ENCODE measurements around the gene LAMB1.
"Not testable (repeated sequence)": the region's sequence is repeated elsewhere in the genome, so short reads cannot be mapped to it uniquely, and the experiment has no call there.

The LAMB1 gene

GRCh38 chr7:107946451-107946850 lies 56.5 kb downstream of the LAMB1 start:
- DNase-seq (ENCODE audit: low read depth in 3 of 3), result no peak

GRCh38 chr7:107945332-107945731 lies 57.6 kb downstream of the LAMB1 start:
- DNase-seq (ENCODE audit: low read depth in 3 of 3), result no peak

GRCh38 chr7:107944411-107945169 lies 58.4 kb downstream of the LAMB1 start:
- no peak for DNase-seq (ENCODE audit: low read depth in 3 of 3)

DNA sequence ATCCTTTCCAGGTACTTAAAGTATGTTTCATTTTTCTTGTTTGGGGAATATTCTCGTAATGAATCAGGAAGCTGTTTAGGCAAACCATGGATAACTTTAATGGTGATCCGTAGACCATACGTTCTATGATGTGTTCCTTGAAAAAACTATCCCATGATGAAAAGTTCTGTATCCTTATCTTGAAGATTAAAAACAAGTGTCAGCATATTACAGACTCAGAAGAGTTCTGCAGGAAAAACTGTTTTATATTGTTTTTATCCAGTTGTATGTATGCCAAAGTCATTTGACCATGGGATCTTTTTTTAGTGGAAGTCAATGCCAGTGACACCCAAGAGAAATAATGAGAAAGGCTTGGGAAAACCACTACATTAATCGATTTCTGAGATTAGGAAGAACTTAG lies 59.9 kb downstream of the LAMB1 start:
- no peak for DNase-seq (ENCODE audit: low read depth in 3 of 3)

GRCh38 chr7:107940951-107941350 lies 62.0 kb downstream of the LAMB1 start:
- DNase-seq (ENCODE audit: low read depth in 3 of 3), result no peak

- DNase-seq (ENCODE audit: low read depth in 3 of 3), result no peak
Observed at GRCh38 chr7:107939573-107940489, 63.1 kb downstream of the LAMB1 start.

GRCh38 chr7:107938456-107939250 lies 64.3 kb downstream of the LAMB1 start:
- DNase-seq (ENCODE audit: low read depth in 3 of 3), result no peak

GRCh38 chr7:107937531-107937930 lies 65.4 kb downstream of the LAMB1 start:
- DNase-seq (ENCODE audit: low read depth in 3 of 3), result no peak

DNA sequence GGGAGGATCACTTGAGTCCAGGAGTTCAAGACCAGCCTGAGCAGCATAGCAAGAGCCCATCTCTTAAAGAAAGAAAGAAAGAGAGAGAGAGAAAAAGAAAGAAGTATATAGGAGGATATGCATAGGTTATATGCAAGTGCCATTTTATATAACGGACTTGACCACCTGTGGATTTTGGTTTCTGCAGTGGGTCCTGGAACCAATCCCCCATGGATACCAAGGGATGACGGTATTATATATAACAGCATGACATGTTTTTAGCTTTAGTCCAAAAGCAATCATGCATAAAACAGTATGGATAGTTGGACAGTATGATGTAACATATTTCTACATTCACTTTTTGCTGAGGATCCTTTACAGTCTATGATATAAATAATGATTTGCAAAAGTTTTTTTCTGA lies 66.6 kb downstream of the LAMB1 start:
- DNase-seq (ENCODE audit: low read depth in 3 of 3), result no peak

DNA sequence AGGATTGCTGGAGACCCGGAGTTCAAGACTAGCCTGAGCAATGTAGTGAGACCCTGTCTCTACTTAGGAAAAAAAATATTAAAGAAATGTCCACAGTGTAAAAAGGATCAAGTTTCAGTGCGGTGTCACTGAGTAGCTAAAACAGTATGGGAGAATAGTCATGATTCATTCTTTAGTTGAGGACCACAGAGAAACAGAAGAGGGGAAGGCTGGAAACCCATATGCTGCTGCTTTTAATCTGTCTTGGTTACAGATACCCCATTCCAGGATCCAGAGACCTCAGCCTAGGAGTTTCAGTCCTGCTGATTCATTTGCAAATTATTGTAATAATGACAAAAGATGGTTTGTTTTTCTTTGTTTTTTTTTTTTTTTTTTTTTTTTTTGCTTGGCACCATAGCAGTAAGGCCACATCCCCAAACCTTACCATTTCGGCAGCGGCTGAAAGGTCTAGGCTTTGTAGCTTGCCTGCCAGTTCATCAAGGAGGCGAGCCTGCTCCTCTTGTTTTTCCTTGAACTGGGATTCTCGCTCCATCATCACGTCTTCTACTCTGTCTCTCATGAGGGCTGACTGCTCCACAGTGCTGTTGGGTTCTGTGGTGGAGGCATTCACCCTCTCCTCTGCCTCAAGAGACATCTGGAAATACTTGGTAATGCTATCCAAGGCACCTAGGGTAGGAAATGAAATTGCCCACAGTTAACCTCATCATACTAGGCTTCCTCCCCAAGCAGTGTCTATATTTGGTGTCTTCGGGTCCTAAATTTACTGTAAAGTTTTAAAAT lies 67.8 kb downstream of the LAMB1 start:
- no peak for DNase-seq (ENCODE audit: low read depth in 3 of 3)

GRCh38 chr7:107933386-107934013 lies 69.5 kb downstream of the LAMB1 start:
- no peak for DNase-seq (ENCODE audit: low read depth in 3 of 3)

GRCh38 chr7:107932805-107933204 lies 70.2 kb downstream of the LAMB1 start:
- DNase-seq (ENCODE audit: low read depth in 3 of 3), result no peak

- DNase-seq (ENCODE audit: low read depth in 3 of 3), result no peak
Observed at GRCh38 chr7:107931740-107932515, 71.0 kb downstream of the LAMB1 start.

- no peak for DNase-seq (ENCODE audit: low read depth in 3 of 3)
Observed at GRCh38 chr7:107926481-107926880, 76.5 kb downstream of the LAMB1 start.

- DNase-seq (ENCODE audit: low read depth in 3 of 3), result no peak
Observed at GRCh38 chr7:107924841-107925504, 78.0 kb downstream of the LAMB1 start.

DNA sequence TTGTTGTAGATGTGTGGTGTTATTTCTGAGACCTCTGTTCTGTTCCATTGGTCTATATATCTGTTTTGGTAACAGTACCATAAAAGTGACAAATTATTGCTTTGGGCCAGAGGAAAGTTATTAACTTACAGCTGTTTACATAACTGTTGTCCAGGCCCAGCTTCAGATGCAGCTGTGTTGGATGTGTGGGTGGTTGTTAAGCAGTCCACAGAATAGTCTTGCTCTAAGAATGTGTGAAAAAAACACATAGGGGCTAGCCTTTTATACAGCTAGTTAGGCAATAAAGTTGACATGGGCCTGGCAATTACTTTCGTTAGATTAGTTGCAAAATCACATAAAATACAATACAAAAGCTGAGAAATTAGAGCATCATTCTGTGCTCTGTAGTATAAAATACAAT lies 80.1 kb downstream of the LAMB1 start:
- DNase-seq (ENCODE audit: low read depth in 3 of 3), result no peak

DNA sequence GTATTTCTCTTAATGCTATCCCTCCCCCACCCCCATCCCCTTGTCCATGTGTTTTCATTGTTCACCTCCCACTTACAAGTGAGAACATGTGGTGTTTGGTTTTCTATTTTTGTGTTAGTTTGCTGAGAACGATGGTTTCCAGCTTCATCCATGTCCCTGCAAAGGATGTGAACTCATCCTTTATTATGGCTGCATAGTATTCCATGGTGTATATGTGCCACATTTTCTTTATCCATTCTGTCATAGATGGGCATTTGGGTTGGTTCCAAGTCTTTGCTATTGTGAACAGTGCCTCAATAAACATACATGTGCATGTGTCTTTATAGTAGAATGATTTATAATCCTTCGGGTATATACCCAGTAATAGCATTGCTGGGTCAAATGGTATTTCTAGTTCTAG lies 81.1 kb downstream of the LAMB1 start:
- not testable (repeated sequence) for DNase-seq (ENCODE audit: low read depth in 3 of 3)

- DNase-seq (ENCODE audit: low read depth in 3 of 3), result no peak
Observed at GRCh38 chr7:107920048-107920772, 82.8 kb downstream of the LAMB1 start.

DNA sequence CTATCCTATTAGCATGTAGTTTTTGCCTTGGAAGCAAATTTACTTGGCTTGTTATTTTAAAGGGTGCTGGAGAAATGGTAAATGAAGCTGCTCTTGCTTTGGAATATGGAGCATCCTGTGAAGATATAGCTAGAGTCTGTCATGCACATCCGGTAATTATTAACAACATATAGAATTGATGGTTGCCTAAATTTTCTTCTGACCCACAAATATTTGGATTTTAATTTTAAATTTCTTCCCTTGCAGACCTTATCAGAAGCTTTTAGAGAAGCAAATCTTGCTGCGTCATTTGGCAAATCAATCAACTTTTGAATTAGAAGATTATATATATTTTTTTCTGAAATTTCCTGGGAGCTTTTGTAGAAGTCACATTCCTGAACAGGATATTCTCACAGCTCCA lies 84.0 kb downstream of the LAMB1 start:
- DNase-seq (ENCODE audit: low read depth in 3 of 3), result no peak

Data from stimulated activated CD4-positive, alpha-beta T cell treated with anti-CD3 and anti-CD28 coated beads, TNF-alpha, amount 100 ng/mL, for 24 hours (primary cell).